HG02981 (cell line): ENCODE measurements around the gene OR1E1.
"Not testable (repeated sequence)": the region's sequence is repeated elsewhere in the genome, so short reads cannot be mapped to it uniquely, and the experiment has no call there.

Experiments used
- ATAC-seq: cut with Tn5 transposase; IDR thresholded peaks from one replicate; pipeline ENCODE4 v1.9.1; 2021; ENCODE audit warnings: mild to moderate bottlenecking, moderate library complexity; ENCODE audit not compliant: unreplicated experiment

Gene OR1E1, protein sequence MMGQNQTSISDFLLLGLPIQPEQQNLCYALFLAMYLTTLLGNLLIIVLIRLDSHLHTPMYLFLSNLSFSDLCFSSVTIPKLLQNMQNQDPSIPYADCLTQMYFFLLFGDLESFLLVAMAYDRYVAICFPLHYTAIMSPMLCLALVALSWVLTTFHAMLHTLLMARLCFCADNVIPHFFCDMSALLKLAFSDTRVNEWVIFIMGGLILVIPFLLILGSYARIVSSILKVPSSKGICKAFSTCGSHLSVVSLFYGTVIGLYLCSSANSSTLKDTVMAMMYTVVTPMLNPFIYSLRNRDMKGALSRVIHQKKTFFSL

DNA sequence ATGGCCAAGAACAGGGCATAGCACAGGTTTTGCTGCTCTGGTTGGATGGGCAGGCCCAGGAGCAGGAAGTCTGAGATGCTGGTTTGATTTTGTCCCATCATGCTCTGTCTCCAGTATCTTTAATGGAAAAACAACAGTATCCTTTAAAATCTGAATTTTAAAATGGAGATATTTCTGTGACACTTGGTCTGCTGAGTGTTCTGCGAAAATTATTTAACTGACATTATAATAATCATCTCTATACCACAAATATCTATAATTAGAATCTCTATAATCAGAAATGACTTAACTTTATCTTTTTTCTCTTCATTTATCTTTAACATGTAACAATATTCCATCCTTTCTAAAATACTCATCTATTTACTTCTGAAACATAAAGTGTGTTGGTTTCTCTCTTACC lies at the start of gene OR1E1:
OR1E1 (minus strand) TSS at position 101 of the 400 bp plus-strand sequence; CDS start at position 101, 0 bp downstream.
- ATAC-seq, result no peak

GRCh38 chr17:3447625-3448024 lies 49.4 kb upstream of the OR1E1 start:
- ATAC-seq, result no peak

GRCh38 chr17:3440451-3440850 lies 42.2 kb upstream of the OR1E1 start:
- ATAC-seq, result no peak

GRCh38 chr17:3438368-3438767 lies 40.2 kb upstream of the OR1E1 start:
- no peak for ATAC-seq

- no peak for ATAC-seq
These were observed 35.5 kb upstream of the OR1E1 start, which contains the start of gene OR1E2 for GRCh38 chr17:3433741-3434140. TSS of gene OR1E2 (minus strand) at chr17:3433841. CDS start at chr17:3433841, 0 bp downstream.

DNA sequence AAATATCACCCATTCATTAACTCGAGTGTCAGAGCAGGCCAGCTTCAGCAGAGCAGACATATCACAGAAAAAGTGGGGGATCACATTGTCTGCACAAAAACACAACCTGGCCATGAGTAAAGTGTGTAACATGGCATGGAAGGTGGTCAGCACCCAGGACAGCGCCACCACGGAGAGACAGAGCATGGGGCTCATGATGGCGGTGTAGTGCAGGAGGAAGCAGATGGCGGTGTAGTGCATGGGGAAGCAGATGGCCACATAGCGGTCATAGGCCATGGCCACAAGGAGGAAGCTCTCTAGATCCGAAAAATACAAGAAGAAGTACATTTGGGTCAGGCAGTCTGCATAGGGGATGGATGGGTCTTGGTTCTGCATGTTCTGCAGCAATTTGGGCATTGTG lies 35.0 kb upstream of the OR1E1 start:
- not testable (repeated sequence) for ATAC-seq

DNA sequence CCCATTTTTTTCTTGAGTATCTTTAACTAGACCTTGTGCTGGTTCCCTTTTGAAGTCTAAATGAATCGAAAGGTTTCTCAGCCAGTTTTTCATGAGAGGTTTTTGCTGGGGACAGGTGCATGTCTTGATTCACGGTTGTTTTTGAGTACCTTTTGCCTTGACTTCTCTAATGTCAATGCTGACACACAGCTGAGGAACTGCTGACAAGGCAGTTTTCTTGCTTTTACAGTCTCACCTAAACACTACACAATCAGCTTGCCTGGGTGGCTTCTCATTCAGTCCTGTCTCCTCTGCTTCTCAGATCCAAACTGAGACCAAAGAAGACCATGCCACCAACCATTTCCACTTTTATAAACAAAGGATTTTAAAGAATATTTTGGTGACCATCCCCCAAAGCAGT lies 20.0 kb upstream of the OR1E1 start:
- ATAC-seq, result no peak

DNA sequence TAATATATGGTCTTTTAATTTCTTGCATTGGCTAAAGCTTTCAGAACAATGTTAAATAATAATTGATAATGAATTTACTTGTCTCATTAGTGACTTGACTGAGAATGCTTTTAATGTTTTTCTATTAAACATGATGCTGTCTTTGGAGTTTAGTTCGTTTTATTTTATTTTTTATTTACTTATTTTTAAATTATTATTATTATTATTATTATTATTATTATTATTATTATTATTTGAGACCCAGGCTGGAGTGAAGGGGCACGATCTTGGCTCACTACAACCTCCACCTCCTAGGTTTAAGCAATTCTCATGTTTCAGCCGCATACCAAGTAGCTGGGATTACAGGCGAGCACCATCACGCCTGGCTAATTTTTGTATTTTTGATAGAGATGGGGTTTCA lies 17.4 kb upstream of the OR1E1 start:
- no peak for ATAC-seq

- ATAC-seq, result not testable (repeated sequence)
These were observed 14.0 kb upstream of the OR1E1 start for GRCh38 chr17:3412216-3412615.

DNA sequence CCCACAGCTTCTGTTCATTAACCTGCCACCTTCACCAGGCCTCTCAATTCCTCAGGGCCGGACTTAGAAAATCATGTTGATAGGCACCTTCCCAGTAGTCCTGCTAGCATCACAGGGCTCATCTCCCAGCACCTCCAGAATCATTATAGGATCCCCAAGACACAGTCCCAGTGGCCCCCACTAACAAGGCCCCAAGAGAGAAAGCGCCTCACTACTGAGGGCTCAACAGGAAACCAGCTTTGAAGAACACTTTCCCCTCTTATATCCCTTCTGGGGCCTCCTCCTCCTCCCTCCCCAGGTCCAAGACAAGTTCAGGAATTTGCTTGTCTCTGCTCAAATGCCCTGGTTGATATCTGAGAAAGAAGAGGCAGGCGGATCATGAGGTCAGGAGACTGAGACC lies 12.9 kb upstream of the OR1E1 start, which contains the start of gene OR3A3:
OR3A3 (plus strand) TSS at position 301 of the 400 bp plus-strand sequence.
- no peak for ATAC-seq

- ATAC-seq, result not testable (repeated sequence)
These were observed 5.6 kb upstream of the OR1E1 start for GRCh38 chr17:3403856-3404255.

GRCh38 chr17:3401786-3402185 lies 3.6 kb upstream of the OR1E1 start:
- no peak for ATAC-seq

DNA sequence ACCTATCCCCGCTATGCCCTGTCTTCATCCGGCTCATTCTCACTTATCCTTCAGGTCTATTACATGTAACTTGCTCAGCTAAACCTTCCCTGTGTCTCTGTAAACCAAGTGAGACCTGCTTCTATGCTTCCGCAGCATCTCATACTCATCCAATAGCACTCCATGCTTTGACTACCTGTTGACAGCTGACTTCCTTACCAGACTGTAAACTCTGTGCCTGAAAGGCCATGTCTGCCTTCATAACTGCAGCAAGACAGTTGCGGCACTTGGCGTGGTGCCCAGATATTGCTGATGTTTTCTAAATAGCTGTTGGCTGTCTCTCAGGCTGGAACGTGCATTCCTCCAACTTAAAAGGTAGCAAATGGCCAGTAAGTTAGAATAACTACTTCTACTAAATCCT lies 1.8 kb upstream of the OR1E1 start:
- no peak for ATAC-seq

- ATAC-seq, result not testable (repeated sequence)
These were observed 409 bp downstream of the OR1E1 start for GRCh38 chr17:3397801-3398200.

DNA sequence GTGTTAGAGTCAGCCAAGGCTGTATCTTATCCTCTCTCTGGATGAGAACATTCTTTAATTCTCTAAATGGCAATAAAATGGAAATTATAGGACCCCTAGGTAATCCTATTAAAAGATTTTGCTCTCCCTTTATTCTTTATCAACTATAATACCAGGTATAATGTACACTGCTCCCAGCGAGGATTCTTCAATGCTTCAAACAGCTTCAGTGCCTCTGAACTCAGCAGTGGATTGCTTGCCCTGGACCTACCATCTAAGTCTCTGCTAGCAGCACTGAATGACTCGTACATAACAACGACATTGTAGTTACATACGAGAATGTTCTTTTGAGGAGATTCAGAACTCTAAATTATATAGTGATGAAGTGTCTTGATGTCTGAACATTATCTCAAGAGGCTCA lies 8.4 kb downstream of the OR1E1 start:
- no peak for ATAC-seq

DNA sequence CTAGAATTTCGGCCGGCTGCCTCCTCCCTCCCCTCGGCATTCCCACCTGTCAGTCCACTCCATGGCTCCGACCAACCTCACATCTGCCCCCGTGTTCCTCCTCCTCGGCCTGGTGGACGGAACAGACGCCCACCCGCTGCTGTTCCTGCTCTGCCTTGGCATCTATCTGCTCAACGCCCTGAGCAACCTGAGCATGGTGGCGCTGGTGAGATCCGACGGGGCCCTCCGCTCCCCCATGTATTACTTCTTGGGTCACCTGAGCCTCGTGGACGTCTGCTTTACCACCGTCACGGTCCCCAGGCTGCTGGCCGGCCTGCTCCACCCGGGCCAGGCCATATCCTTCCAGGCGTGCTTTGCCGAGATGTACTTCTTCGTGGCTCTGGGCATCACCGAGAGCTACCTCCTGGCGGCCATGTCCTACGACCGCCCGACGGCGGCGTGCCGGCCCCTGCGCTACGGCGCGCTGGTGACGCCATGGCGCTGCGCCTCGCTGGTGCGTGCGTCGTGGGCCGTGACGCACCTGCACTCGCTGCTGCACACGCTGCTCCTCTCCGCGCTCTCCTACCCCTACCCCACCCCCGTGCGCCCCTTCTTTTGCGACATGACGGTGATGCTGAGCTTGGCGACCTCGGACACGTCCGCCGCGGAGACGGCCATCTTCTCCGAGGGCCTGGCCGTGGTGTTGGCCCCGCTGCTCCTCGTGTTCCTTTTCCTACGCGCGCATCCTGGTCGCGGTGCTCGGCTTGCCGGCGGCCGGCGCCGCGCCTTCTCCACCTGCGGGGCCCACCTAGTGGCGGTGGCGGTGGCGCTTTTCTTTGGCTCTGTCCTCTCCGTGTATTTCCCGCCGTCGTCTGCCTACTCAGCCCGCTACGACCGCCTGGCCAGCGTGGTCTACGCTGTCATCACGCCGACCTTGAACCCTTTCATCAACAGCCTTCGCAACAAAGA lies 12.1 kb downstream of the OR1E1 start, which contains the start of gene OR3A2:
OR3A2 (minus strand) TSS at position 440 of the 948 bp plus-strand sequence.
- ATAC-seq, result no peak

GRCh38 chr17:3381957-3382356 lies 16.3 kb downstream of the OR1E1 start:
- ATAC-seq, result no peak

- no peak for ATAC-seq
These were observed 19.9 kb downstream of the OR1E1 start for GRCh38 chr17:3378321-3378720.

GRCh38 chr17:3371167-3371566 lies 27.0 kb downstream of the OR1E1 start:
- not testable (repeated sequence) for ATAC-seq
